ENCODE data around the gene TCF4. TPM values are rescaled to one million over a fixed set of nuclear protein-coding genes. Genes with fewer than 3 reads are reported as not detected.

The TCF4 gene
- total RNA-seq, 1 donor from 2014 or later = 143 TPM

GRCh38 chr18:55515941-55516710 is 71.9 kb downstream of the TCF4 start:
- H3K4me3 ChIP-seq = no peak overlapping the region
- no peaks in the 10 kb centered on the region for H3K27me3 ChIP-seq
- intact Hi-C loops (cut with DNase I) = no loop called here
- no peak for DNase-seq
- H3K4me1 ChIP-seq = peaks cover 5% of the 10 kb centered on the region
- ATAC-seq = no peak
- TF ChIP-seq CTCF (IDR thresholded peaks at IDR 0.05) = no peak
- H3K36me3 ChIP-seq = no peaks in the 10 kb centered on the region
- no peaks in the 10 kb centered on the region for H3K9me3 ChIP-seq
- H3K27ac ChIP-seq = no peak overlapping the region

GRCh38 chr18:55515214-55515613 is 72.8 kb downstream of the TCF4 start:
- no peak for TF ChIP-seq CTCF (IDR thresholded peaks at IDR 0.05)
- H3K27ac ChIP-seq = no peak overlapping the region
- no peak overlapping the region for H3K4me3 ChIP-seq
- H3K36me3 ChIP-seq = no peaks in the 10 kb centered on the region
- ATAC-seq = no peak
- peaks cover 9% of the 10 kb centered on the region for H3K4me1 ChIP-seq
- H3K9me3 ChIP-seq = no peaks in the 10 kb centered on the region
- DNase-seq = no peak
- H3K27me3 ChIP-seq = no peaks in the 10 kb centered on the region
- intact Hi-C loops (cut with DNase I) = no loop called here

- no peak overlapping the region for H3K4me3 ChIP-seq
- H3K36me3 ChIP-seq = no peaks in the 10 kb centered on the region
- no peak overlapping the region for H3K27ac ChIP-seq
- ATAC-seq (no peak), DNase-seq (no peak)
- H3K4me1 ChIP-seq = peaks cover 18% of the 10 kb centered on the region
- TF ChIP-seq CTCF (IDR thresholded peaks at IDR 0.05) = no peak
- no peaks in the 10 kb centered on the region for H3K9me3 ChIP-seq
- no peaks in the 10 kb centered on the region for H3K27me3 ChIP-seq
- intact Hi-C loops (cut with DNase I) = no loop called here
Measured at GRCh38 chr18:55513161-55513560, 74.8 kb downstream of the TCF4 start.

DNA sequence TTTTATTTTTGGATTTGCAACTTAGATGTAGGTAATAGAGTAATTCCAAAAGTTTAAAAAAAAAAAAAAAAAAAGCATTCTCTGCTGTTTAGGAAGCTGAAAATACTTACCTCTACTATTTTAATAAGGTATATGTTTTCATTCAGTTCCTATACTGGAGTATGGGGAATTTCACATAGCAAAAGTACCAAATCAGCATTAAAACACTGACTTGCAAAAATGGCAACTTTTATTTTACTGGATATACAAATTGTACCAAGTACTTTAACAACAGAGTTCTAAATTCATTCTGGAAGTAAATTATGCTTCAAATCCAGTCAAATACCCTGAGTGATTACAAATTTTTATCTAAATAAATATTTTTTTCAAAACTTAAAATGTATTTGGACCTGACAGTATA is 76.7 kb downstream of the TCF4 start:
- H3K27ac ChIP-seq = peak overlapping the region; percentile 85
- no peak overlapping the region for H3K4me3 ChIP-seq

GRCh38 chr18:55510809-55511208 is 77.2 kb downstream of the TCF4 start:
- Histone ChIP-seq H3K27ac (peak overlapping the region; percentile 85), H3K9me3 (no peaks in the 10 kb centered on the region), H3K4me3 (peak overlapping the region; percentile 32), H3K4me1 (peaks cover 18% of the 10 kb centered on the region), H3K36me3 (no peaks in the 10 kb centered on the region), H3K27me3 (no peaks in the 10 kb centered on the region)
- DNase-seq (no peak), ATAC-seq (peak; percentile 65)
- intact Hi-C loops (cut with DNase I) = no loop called here
- TF ChIP-seq CTCF (IDR thresholded peaks at IDR 0.05) = no peak

More for the DNA sequence above, 76.7 kb downstream of the TCF4 start:
- DNase-seq = no peak
- intact Hi-C loops (cut with DNase I) = no loop called here
- Histone ChIP-seq H3K36me3 (no peaks in the 10 kb centered on the region), H3K4me1 (peaks cover 18% of the 10 kb centered on the region), H3K9me3 (no peaks in the 10 kb centered on the region), H3K27me3 (no peaks in the 10 kb centered on the region)
- no peak for ATAC-seq
- no peak for TF ChIP-seq CTCF (IDR thresholded peaks at IDR 0.05)
